Natural killer cell (primary cell): ENCODE measurements around the gene UTP4. TPM values are rescaled to one million over a fixed set of nuclear protein-coding genes. Genes with fewer than 3 reads are reported as not detected.
A peak's percentile ranks its signal among the peaks of the same experiment; 100 is the strongest.

ENCODE experiments used
- ATAC-seq, 3 donors: fragments of 150-1000 bp in 2 of 3; fragments of 200-7000 bp in 1 of 3; cut with Tn5 transposase; 1 replicate in 1 of 3; 2 replicates in 2 of 3; pipeline ENCODE4 v1.10.0; 2021; ENCODE audit warnings: mild to moderate bottlenecking in 2 of 3, moderate library complexity in 2 of 3
- DNase-seq, 2 donors: peaks; one replicate each; pipeline versions ENCODE4 v3.0.0 to v3.0.0-alpha.2; 2013 to 2021; ENCODE audit warnings: mixed read lengths in 1 of 2
- H3K27ac ChIP-seq: one replicate; pipeline ENCODE4 v1.5.1; 2013; ENCODE audit warnings: mild to moderate bottlenecking, low read length
- H3K27me3 ChIP-seq: one replicate; pipeline ENCODE4 v1.6.1; 2013; ENCODE audit warnings: low read length; ENCODE audit not compliant: control insufficient read depth, insufficient read depth
- H3K36me3 ChIP-seq: one replicate; pipeline ENCODE4 v1.6.1; 2013; ENCODE audit warnings: low read length; ENCODE audit not compliant: control insufficient read depth, insufficient read depth
- H3K4me1 ChIP-seq: one replicate; pipeline ENCODE4 v1.6.1; 2013; ENCODE audit warnings: low read length; ENCODE audit not compliant: control insufficient read depth, insufficient read depth
- H3K4me3 ChIP-seq: one replicate; pipeline ENCODE4 v1.5.1; 2013; ENCODE audit warnings: low read length
- H3K9me3 ChIP-seq: one replicate; pipeline ENCODE4 v1.6.1; 2013; ENCODE audit warnings: low read length; ENCODE audit not compliant: control insufficient read depth, insufficient read depth
- H3K27ac Mint-ChIP-seq, 2 donors: one replicate each; pipeline ENCODE4 v1.8.0; 2022; ENCODE audit warnings: mild to moderate bottlenecking in 2 of 2, mixed read lengths in 2 of 2, moderate library complexity in 1 of 2
- H3K27me3 Mint-ChIP-seq, 2 donors: one replicate each; pipeline ENCODE4 v1.8.0; 2022; ENCODE audit warnings: low read depth in 2 of 2, mixed read lengths in 2 of 2
- H3K36me3 Mint-ChIP-seq: one replicate; pipeline ENCODE4 v1.8.0; 2022; ENCODE audit warnings: mixed read lengths
- H3K4me1 Mint-ChIP-seq, 2 donors: one replicate each; pipeline ENCODE4 v1.8.0; 2022; ENCODE audit warnings: mixed read lengths in 2 of 2
- H3K4me3 Mint-ChIP-seq: one replicate; pipeline ENCODE4 v1.8.0; 2022; ENCODE audit warnings: mild to moderate bottlenecking, moderate library complexity, mixed read lengths
- H3K9me3 Mint-ChIP-seq, 2 donors: one replicate each; pipeline ENCODE4 v1.8.0; 2022; ENCODE audit warnings: mixed read lengths in 2 of 2
- WGBS: methylation state at CpG from one replicate; pipeline ENCODE4 v1.1.7; 2013; ENCODE audit warnings: missing lambda C conversion rate; ENCODE audit not compliant: insufficient coverage; 5-methylcytosine and 5-hydroxymethylcytosine counted together
- intact Hi-C: fragments of 100-400 bp; cut with micrococcal nuclease; formaldehyde crosslinking; loops from one replicate; pipeline ENCODE4 v1.14.2; 2022
- total RNA-seq, 4 donors: library from RNA; stranded (reverse); fragments of 120-200 nt in 1 of 4; gene quantifications; one replicate each; pipeline versions ENCODE4 v1.2.3 to v1.2.4, GENCODE V29; 2013 to 2022
- TF ChIP-seq, protein P1 (sequence below): fragments of 200-600 bp; IDR thresholded peaks from one replicate; pipeline ENCODE4 v1.8.0; 2022; ENCODE audit warnings: antibody characterized with exemption

Gene UTP4
- total RNA-seq, 3 donors from 2014 or later (not counting 1 experiment from before 2014, with no cell fraction given) = 23.2 to 42.6 (median 36.3) TPM

DNA sequence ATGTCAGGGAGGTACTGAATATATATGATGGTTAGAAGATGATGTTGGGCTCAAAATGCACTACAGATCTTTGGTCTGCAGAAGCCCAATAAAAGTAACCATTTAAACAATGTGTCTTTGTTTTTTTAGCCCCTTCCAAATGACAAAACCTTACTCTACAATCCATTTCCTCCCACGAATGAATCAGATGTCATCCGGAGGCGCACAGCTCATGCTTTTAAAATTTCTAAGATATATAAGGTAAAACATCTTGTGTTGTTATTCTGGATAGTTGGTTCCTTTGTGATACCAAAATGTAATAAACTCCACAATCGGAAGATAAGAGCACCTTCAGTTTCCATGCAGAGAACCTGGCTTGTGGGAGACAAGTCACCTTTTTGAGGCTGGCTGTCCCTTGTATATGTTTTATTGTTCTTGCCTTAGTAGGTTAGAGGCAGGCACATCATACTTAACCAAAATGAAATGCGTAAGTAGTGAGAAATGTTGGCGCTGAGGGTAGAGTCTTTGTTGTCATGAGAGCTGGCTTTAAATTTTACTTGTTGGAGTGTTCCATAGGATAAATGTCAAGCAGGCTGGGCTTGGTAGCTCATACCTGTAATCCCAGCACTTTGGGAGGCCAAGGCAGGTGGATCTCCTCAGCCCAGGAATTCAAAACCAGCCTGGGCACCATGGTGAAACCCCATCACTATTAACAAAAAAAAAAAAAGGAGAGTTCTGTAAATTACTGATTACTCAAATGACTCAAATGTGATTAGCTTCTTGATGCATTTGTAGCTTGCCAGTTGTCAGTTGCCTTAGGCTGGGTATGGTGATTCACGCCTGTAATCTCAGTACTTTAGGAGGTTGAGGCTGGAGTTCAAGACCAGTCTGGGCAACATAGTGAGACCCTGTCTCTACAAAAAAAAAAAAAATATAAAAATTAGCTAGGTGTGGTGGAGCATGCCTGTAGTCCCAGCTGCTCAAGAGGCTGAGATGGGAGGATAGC is 34.8 kb downstream of the UTP4 start:
- Mint-ChIP-seq H3K4me1 (peaks cover 17 to 23% of the 10 kb centered on the region in 2 donors), H3K27ac (peak overlapping the region in 1 of 2 donors; percentile 26), H3K27me3 (no peaks in the 10 kb centered on the region), H3K4me3 (no peak overlapping the region), H3K9me3 (no peaks in the 10 kb centered on the region), H3K36me3 (no peaks in the 10 kb centered on the region)
- no peaks in the 10 kb centered on the region for H3K27me3 ChIP-seq
- ATAC-seq (no peak), DNase-seq (no peak)
- H3K27ac ChIP-seq = no peak overlapping the region
- 93% methylated on average over 4 of the region's 7 CpGs for WGBS
- H3K4me3 ChIP-seq = no peak overlapping the region
- H3K9me3 ChIP-seq = no peaks in the 10 kb centered on the region
- peaks cover 13% of the 10 kb centered on the region for H3K4me1 ChIP-seq
- H3K36me3 ChIP-seq = peaks cover 23% of the 10 kb centered on the region
- intact Hi-C loops = no loop called here
- TF ChIP-seq, protein P1, sequence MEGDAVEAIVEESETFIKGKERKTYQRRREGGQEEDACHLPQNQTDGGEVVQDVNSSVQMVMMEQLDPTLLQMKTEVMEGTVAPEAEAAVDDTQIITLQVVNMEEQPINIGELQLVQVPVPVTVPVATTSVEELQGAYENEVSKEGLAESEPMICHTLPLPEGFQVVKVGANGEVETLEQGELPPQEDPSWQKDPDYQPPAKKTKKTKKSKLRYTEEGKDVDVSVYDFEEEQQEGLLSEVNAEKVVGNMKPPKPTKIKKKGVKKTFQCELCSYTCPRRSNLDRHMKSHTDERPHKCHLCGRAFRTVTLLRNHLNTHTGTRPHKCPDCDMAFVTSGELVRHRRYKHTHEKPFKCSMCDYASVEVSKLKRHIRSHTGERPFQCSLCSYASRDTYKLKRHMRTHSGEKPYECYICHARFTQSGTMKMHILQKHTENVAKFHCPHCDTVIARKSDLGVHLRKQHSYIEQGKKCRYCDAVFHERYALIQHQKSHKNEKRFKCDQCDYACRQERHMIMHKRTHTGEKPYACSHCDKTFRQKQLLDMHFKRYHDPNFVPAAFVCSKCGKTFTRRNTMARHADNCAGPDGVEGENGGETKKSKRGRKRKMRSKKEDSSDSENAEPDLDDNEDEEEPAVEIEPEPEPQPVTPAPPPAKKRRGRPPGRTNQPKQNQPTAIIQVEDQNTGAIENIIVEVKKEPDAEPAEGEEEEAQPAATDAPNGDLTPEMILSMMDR = no peak

DNA sequence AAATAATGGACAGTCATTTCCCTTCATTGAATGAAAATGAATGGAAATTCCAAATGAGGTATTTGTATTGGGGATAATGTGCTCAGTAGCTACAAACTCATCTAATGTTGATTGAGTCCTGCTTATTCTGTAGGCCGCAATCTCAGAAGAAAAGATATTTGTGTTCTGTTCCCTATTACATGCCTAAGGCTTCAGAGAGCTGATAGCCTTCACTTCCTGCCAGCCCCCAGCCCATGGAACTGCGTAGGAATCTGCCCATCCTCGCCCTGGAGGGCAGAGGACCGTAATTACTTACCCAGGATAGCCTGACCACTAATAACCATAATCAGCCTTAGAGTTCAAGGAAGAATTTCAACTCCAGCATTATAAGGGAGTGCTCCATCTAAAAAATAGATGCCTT is 36.6 kb downstream of the UTP4 start:
- ATAC-seq = no peak
- H3K4me3 ChIP-seq = no peak overlapping the region
- Mint-ChIP-seq H3K4me1 (peaks cover 27 to 32% of the 10 kb centered on the region in 2 donors), H3K27ac (no peak overlapping the region), H3K4me3 (no peak overlapping the region), H3K9me3 (no peaks in the 10 kb centered on the region), H3K36me3 (no peaks in the 10 kb centered on the region), H3K27me3 (no peaks in the 10 kb centered on the region)
- H3K9me3 ChIP-seq = no peaks in the 10 kb centered on the region
- H3K36me3 ChIP-seq = peaks cover 20% of the 10 kb centered on the region
- intact Hi-C loops = no loop called here
- no peaks in the 10 kb centered on the region for H3K27me3 ChIP-seq
- TF ChIP-seq, protein P1 = no peak
- no peak overlapping the region for H3K27ac ChIP-seq
- H3K4me1 ChIP-seq = peaks cover 13% of the 10 kb centered on the region
- WGBS = 97% methylated on average over 4 of the region's 4 CpGs
- no peak for DNase-seq

DNA sequence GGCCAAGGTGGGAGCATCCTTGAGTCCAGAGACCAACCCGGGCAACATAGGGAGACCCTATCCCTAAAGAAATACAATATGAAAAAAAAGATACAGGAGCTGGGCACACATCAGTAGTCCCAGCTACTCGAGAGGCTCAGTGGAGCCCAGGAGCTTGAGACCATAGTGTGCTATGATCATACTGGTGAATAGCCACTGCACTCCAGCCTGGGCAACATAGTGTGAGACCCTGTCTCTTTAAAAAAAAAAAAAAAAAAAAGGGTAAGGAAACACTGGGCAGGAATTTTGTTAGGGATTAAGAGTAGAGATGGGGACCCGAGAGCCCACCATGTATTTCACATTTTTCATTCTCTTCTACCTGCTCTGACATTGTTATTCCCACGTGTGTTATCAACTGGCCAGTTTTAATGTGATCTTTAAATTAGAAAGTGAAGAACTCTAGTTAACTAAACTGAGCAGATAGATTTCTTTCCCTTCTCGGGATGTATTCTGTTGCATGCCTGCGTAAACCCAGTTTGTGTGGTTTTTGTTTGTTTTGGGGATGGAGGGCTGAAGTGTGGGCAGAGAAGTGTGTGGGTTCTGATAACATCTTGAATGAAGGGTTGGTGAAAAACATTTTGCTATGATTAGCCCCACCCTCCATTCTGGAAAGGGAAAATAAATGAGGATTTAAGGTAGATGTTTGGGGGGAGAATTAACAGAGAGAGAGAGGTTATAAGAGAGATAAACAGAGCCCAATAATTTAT is 37.3 kb downstream of the UTP4 start:
- peak overlapping the region in 1 of 2 donors; percentile 18 for H3K27ac Mint-ChIP-seq

More for the DNA sequence above, 37.3 kb downstream of the UTP4 start:
- Mint-ChIP-seq H3K4me3 (no peak overlapping the region), H3K27me3 (no peaks in the 10 kb centered on the region), H3K9me3 (no peaks in the 10 kb centered on the region), H3K4me1 (peaks cover 27 to 32% of the 10 kb centered on the region in 2 donors), H3K36me3 (no peaks in the 10 kb centered on the region)
- Histone ChIP-seq H3K27ac (no peak overlapping the region), H3K9me3 (no peaks in the 10 kb centered on the region), H3K36me3 (peaks cover 18% of the 10 kb centered on the region), H3K4me3 (no peak overlapping the region), H3K27me3 (no peaks in the 10 kb centered on the region), H3K4me1 (peaks cover 13% of the 10 kb centered on the region)
- TF ChIP-seq, protein P1 = no peak
- intact Hi-C loops = no loop called here
- DNase-seq (no peak), ATAC-seq (no peak)
- WGBS = 61% methylated on average over 5 of the region's 6 CpGs
